ENCODE data around the gene FLCN.

FLCN gene

GRCh38 chr17:17177176-17177575, 59.8 kb downstream of the FLCN start:
- no peak for TF ChIP-seq CTCF (IDR thresholded peaks at IDR 0.05; ENCODE audit: low read depth, low read length)
- no peak for DNase-seq (ENCODE audit: extremely low read depth, low read depth)

GRCh38 chr17:17176341-17176740, 60.6 kb downstream of the FLCN start:
- no peak for DNase-seq (ENCODE audit: extremely low read depth, low read depth)
- TF ChIP-seq CTCF (IDR thresholded peaks at IDR 0.05; ENCODE audit: low read depth, low read length) = no peak

- no peak for TF ChIP-seq CTCF (IDR thresholded peaks at IDR 0.05; ENCODE audit: low read depth, low read length)
- no peak for DNase-seq (ENCODE audit: extremely low read depth, low read depth)
These were observed 61.1 kb downstream of the FLCN start for GRCh38 chr17:17175917-17176316.

- DNase-seq (ENCODE audit: extremely low read depth, low read depth) = no peak
- TF ChIP-seq CTCF (IDR thresholded peaks at IDR 0.05; ENCODE audit: low read depth, low read length) = no peak
These were observed 61.6 kb downstream of the FLCN start for GRCh38 chr17:17175340-17175739.

- DNase-seq (ENCODE audit: extremely low read depth, low read depth) = no peak
- TF ChIP-seq CTCF (IDR thresholded peaks at IDR 0.05; ENCODE audit: low read depth, low read length) = no peak
These were observed 63.0 kb downstream of the FLCN start for GRCh38 chr17:17173921-17174320.

- DNase-seq (ENCODE audit: extremely low read depth, low read depth) = no peak
These were observed 64.0 kb downstream of the FLCN start for GRCh38 chr17:17172990-17173389.

More at GRCh38 chr17:17172990-17173389, 64.0 kb downstream of the FLCN start:
- no peak for TF ChIP-seq CTCF (IDR thresholded peaks at IDR 0.05; ENCODE audit: low read depth, low read length)
